Measurements from ENCODE around the gene MNAT1. TPM values are rescaled to one million over a fixed set of nuclear protein-coding genes. Genes with fewer than 3 reads are reported as not detected.

The MNAT1 gene
- total RNA-seq, 4 donors from 2014 or later, result 32.5 to 71.4 (median 47.7) TPM

GRCh38 chr14:60951776-60952435, 217.3 kb downstream of the MNAT1 start:
- no peak for TF ChIP-seq CTCF (IDR thresholded peaks at IDR 0.05; ENCODE audit: low read depth)

- TF ChIP-seq CTCF (IDR thresholded peaks at IDR 0.05; ENCODE audit: low read depth), result no peak
Observed at GRCh38 chr14:60956202-60956601, 221.6 kb downstream of the MNAT1 start.

- no peak for TF ChIP-seq CTCF (IDR thresholded peaks at IDR 0.05; ENCODE audit: low read depth)
Observed at GRCh38 chr14:60956632-60957031, 222.1 kb downstream of the MNAT1 start.

- no peak for TF ChIP-seq CTCF (IDR thresholded peaks at IDR 0.05; ENCODE audit: low read depth)
Observed at GRCh38 chr14:60958146-60958545, 223.6 kb downstream of the MNAT1 start.

- no peak for TF ChIP-seq CTCF (IDR thresholded peaks at IDR 0.05; ENCODE audit: low read depth)
Observed at GRCh38 chr14:60963761-60964160, 229.2 kb downstream of the MNAT1 start.

- no peak for TF ChIP-seq CTCF (IDR thresholded peaks at IDR 0.05; ENCODE audit: low read depth)
Observed at GRCh38 chr14:60964904-60965303, 230.3 kb downstream of the MNAT1 start.

- TF ChIP-seq CTCF (IDR thresholded peaks at IDR 0.05; ENCODE audit: low read depth), result no peak
Observed at GRCh38 chr14:60965402-60965801, 230.8 kb downstream of the MNAT1 start.
